Measurements from ENCODE around the gene ALDH2.

The ALDH2 gene

GRCh38 chr12:111748151-111748672 lies 18.5 kb upstream of the ALDH2 start:
- DNase-seq, result no peak
- no peak for TF ChIP-seq CTCF (IDR thresholded peaks at IDR 0.05)
- H3K9me3 Mint-ChIP-seq, result no peaks in the 10 kb centered on the region
- H3K27me3 Mint-ChIP-seq (ENCODE audit: low read depth, poor library complexity), result no peaks in the 10 kb centered on the region
- H3K4me3 Mint-ChIP-seq, result no peak overlapping the region
- peaks cover 4% of the 10 kb centered on the region for H3K4me1 Mint-ChIP-seq
- peaks cover 25% of the 10 kb centered on the region for H3K36me3 Mint-ChIP-seq (ENCODE audit: low read depth)
- H3K27ac Mint-ChIP-seq, result peak overlapping the region; percentile 42

- Mint-ChIP-seq H3K36me3 (ENCODE audit: low read depth) (peaks cover 24% of the 10 kb centered on the region), H3K27me3 (ENCODE audit: low read depth, poor library complexity) (no peaks in the 10 kb centered on the region), H3K27ac (no peak overlapping the region), H3K4me3 (no peak overlapping the region), H3K4me1 (peaks cover 4% of the 10 kb centered on the region), H3K9me3 (no peaks in the 10 kb centered on the region)
- no peak for DNase-seq
- no peak for TF ChIP-seq CTCF (IDR thresholded peaks at IDR 0.05)
These were observed 17.9 kb upstream of the ALDH2 start for GRCh38 chr12:111748867-111749266.

- Mint-ChIP-seq H3K27me3 (ENCODE audit: low read depth, poor library complexity) (no peaks in the 10 kb centered on the region), H3K4me1 (peaks cover 4% of the 10 kb centered on the region), H3K36me3 (ENCODE audit: low read depth) (peaks cover 21% of the 10 kb centered on the region), H3K27ac (no peak overlapping the region), H3K4me3 (no peak overlapping the region), H3K9me3 (no peaks in the 10 kb centered on the region)
- no peak for TF ChIP-seq CTCF (IDR thresholded peaks at IDR 0.05)
- no peak for DNase-seq
These were observed 17.3 kb upstream of the ALDH2 start for GRCh38 chr12:111749391-111749790.

GRCh38 chr12:111753144-111753881 lies 13.4 kb upstream of the ALDH2 start:
- peak; percentile 61 for DNase-seq
- H3K27me3 Mint-ChIP-seq (ENCODE audit: low read depth, poor library complexity), result no peaks in the 10 kb centered on the region
- H3K27ac Mint-ChIP-seq, result no peak overlapping the region
- TF ChIP-seq CTCF (IDR thresholded peaks at IDR 0.05), result peak; percentile 68
- no peaks in the 10 kb centered on the region for H3K9me3 Mint-ChIP-seq
- H3K36me3 Mint-ChIP-seq (ENCODE audit: low read depth), result peaks cover 4% of the 10 kb centered on the region
- H3K4me3 Mint-ChIP-seq, result no peak overlapping the region
- H3K4me1 Mint-ChIP-seq, result peaks cover 13% of the 10 kb centered on the region

GRCh38 chr12:111754671-111755070 lies 12.1 kb upstream of the ALDH2 start:
- Mint-ChIP-seq H3K27ac (no peak overlapping the region), H3K36me3 (ENCODE audit: low read depth) (peaks cover 4% of the 10 kb centered on the region), H3K9me3 (no peaks in the 10 kb centered on the region), H3K4me1 (peaks cover 18% of the 10 kb centered on the region), H3K27me3 (ENCODE audit: low read depth, poor library complexity) (no peaks in the 10 kb centered on the region), H3K4me3 (no peak overlapping the region)
- TF ChIP-seq CTCF (IDR thresholded peaks at IDR 0.05), result no peak
- no peak for DNase-seq

- Mint-ChIP-seq H3K27ac (no peak overlapping the region), H3K4me3 (no peak overlapping the region), H3K4me1 (peaks cover 20% of the 10 kb centered on the region), H3K36me3 (ENCODE audit: low read depth) (peaks cover 4% of the 10 kb centered on the region), H3K27me3 (ENCODE audit: low read depth, poor library complexity) (no peaks in the 10 kb centered on the region), H3K9me3 (no peaks in the 10 kb centered on the region)
- no peak for TF ChIP-seq CTCF (IDR thresholded peaks at IDR 0.05)
- DNase-seq, result no peak
These were observed 10.5 kb upstream of the ALDH2 start for GRCh38 chr12:111756196-111756595.

Measured in nephron progenitor cell (in vitro differentiated cells).